Activated CD4-positive, CD25-positive, alpha-beta regulatory T cell treated with anti-CD3 and anti-CD28 coated beads, Interleukin-2, amount 50 U/mL, for 72 hours (primary cell): Measurements from ENCODE around the gene B4GALT3.

Experiments used
- DNase-seq: peaks from one replicate; pipeline ENCODE4 v3.0.0; 2021

B4GALT3 gene

DNA sequence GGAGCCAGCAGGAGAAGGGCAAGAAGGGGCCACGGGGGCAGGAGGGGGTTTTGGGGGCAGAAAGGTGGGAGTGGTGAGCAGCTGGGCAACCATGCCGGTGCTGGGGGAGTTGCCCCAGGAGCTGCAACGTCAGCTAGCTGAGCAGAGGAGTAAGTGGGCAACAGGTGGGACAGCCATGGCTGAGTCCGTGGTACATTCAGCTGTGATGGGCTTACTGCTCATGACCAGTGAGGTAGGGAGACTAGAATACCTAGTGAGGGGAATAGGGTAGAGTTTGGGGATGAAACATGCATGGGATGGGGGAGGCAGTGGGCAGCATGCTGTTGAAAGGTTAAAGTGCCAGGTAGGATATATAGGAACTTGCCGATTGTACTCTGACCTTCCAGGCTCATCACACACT, 15.7 kb downstream of the B4GALT3 start:
- no peak for DNase-seq

- DNase-seq, result no peak
Observed at GRCh38 chr1:161160671-161161145, 16.6 kb downstream of the B4GALT3 start.

DNA sequence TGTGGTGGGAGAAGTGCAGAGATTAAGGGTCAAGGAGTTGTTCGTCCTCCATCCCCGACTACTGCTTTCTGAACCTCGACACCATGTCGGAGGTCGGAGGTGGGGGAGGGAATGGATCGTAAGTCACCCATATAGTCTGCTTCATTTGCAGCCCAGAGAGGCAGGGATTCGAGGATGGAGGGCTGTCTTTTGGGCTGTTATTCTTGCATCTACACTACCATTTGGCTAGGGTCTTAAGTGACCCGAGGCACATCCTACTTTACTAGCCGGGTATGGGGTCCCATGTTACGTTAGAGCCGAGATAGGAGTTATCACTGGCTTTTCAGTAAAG, 17.4 kb downstream of the B4GALT3 start:
- no peak for DNase-seq

GRCh38 chr1:161159087-161159912, 18.0 kb downstream of the B4GALT3 start, which contains the start of gene USP21:
Gene USP21, plus strand, starts transcription at chr1:161159500. Its CDS starts 1,141 bp downstream, at chr1:161160641.
- DNase-seq, result peak; percentile 94

DNA sequence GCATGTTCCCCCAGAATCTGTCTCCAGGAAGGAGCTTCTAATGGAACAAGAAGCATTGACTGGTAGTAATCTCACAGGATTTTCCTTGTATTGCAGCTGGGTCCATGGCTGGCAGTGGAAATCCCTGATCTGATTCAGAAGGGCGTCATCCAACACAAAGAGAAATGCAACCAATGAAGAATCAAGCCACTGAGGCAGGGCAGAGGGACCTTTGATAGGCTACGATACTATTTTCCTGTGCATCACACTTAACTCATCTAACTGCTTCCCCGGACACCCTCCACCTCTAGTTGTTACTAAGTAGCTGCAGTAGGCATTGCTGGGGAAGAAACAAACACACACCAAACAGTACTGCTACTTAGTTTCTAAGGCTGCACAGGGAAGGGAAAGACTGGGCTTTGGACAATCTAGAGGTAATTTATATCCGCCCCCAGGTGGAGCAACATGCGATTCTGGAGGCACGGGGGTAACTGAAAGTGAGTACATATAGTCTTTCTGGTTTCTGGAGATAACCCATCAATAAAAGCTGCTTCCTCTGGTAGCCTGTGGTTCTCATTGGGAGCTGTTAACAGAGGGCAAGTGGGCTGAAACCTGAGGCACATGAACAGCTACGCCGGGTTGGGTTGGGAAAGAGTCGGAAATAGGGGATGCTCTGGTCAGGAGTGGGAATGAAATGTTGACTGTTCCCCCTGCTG, 18.8 kb downstream of the B4GALT3 start:
- DNase-seq, result no peak

- no peak for DNase-seq
Observed at GRCh38 chr1:161157867-161158266, 19.4 kb downstream of the B4GALT3 start.

- peak; percentile 80 for DNase-seq
Observed at GRCh38 chr1:161153682-161154337, 23.5 kb downstream of the B4GALT3 start, which contains the start of gene UFC1. Gene UFC1, plus strand, starts transcription at chr1:161153978. Its CDS starts 20 bp downstream, at chr1:161153998.

- no peak for DNase-seq
Observed at GRCh38 chr1:161153176-161153575, 24.1 kb downstream of the B4GALT3 start.

- no peak for DNase-seq
Observed at GRCh38 chr1:161145832-161146231, 31.5 kb downstream of the B4GALT3 start.

DNA sequence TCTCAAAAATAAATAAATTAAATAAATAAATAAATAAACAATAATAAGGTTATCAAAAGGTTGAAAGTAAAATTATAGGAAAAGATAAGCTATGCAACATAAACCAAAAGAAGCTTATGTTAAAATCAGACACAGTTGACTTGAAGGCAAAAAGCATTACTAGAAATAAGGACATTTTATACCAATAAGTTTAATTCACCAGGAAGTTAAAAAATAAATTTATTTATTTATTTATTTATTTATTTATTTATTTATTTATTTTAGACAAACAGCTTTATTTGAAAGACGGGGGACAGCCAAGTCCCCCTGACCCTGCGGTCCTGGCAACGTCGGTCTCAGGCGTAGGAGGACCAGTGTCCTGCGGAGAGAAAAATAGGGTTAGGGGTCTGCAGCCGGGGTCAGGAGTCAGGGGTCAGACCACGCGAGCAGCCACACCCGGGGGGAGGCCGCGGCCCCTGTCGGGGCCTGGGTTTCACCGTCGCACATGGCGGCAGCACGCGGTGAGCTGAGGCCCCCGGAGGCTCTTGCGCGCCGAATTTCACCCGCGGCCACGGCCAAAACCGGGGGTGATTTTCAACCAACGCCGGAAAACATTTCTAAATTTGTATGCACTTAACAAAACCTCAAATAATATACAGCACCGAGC, 36.4 kb downstream of the B4GALT3 start:
- DNase-seq, result no peak

DNA sequence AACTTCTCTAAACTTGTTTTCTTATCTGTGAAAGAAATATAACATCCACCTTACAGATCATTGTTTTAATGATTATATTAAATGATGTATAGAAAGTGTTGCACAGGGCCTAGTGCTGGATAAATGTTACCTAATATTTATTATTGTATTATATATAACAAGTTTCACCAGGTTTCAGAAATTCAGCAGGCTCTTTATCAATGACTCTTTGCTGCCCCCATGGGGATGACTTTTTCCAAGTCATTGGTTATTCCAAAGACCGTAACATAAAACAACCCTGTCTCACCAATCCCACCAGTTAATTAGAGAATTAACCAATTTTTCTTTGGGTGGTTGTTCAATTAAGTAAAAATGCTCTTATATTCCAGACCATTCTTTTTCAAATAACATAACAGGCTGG, 37.5 kb downstream of the B4GALT3 start:
- DNase-seq, result no peak

- no peak for DNase-seq
Observed at GRCh38 chr1:161138431-161138830, 38.9 kb downstream of the B4GALT3 start.

GRCh38 chr1:161137881-161138280, 39.4 kb downstream of the B4GALT3 start:
- DNase-seq, result no peak

DNA sequence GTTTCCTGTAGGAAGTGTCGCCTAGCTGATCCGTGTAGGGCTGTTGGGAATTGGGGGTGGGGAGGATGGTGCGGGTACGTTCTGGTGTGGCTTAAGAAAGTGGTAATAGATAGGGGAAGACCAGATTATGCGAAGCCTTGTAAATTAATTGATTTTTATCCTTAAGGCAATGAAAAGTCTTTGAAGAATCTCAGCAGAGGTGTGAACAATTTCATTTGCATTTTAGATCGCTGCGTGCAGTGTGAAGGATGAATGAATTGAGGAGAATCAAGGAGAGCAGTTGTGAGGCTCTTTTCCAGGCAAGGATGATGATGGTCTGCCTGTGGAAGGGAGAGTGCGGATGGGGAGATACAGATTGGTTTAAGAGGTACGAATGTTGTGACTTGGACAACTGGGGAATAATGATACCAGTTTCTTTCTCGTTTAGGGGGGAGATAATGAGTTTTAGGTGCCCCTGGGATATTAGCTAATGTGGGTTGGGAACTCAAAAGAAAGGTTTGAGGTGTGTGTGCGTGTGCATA, 44.0 kb downstream of the B4GALT3 start:
- DNase-seq, result no peak

DNA sequence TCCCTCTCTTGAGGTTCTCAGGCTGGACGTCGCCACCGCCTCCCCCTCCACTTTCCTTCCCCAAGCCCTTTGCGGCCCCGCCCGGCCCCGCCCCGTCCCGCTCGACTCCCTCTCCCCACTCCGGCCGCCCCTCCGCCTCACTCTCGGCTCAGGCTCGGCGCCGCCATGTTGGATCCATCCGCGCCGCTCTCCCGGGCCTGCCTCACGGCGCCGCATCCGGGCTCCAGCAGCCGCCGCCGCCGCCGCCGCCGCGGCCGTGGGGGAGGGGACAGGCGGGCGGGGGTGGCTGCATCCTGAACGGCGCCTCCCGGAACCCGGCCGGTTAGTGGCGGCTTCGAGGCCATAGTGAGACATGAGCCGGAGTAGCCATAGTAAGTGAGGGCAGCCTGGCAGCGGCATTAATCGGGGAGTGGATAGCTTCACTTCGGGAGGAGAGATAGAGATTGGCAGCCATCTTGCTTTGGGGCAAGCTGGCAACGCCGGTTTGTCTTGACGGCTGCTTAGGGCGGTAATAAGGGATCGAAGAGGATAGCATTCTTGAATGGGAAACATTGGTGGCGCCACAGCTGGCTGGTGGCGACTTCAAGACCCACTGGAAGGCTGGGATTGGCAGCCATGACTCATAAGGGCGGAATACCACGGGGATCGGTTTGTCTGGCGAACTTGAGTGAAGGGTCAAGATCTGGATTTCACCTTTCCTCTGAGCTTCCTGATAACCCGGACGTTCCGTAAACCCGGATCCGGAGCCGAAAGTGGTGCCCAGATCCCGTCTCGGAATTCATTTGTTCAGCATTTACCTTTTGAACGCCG, 44.7 kb downstream of the B4GALT3 start, which contains the start of gene DEDD:
TSS of gene DEDD (minus strand) at position 258 of the 810 bp plus-strand sequence. CDS start 8,205 bp downstream, outside the sequence.
- DNase-seq, result peak; percentile 87

GRCh38 chr1:161131523-161132409, 45.5 kb downstream of the B4GALT3 start:
- DNase-seq, result no peak

- DNase-seq, result no peak
Observed at GRCh38 chr1:161130266-161130665, 47.0 kb downstream of the B4GALT3 start.

GRCh38 chr1:161128591-161129420, 48.5 kb downstream of the B4GALT3 start:
- no peak for DNase-seq

DNA sequence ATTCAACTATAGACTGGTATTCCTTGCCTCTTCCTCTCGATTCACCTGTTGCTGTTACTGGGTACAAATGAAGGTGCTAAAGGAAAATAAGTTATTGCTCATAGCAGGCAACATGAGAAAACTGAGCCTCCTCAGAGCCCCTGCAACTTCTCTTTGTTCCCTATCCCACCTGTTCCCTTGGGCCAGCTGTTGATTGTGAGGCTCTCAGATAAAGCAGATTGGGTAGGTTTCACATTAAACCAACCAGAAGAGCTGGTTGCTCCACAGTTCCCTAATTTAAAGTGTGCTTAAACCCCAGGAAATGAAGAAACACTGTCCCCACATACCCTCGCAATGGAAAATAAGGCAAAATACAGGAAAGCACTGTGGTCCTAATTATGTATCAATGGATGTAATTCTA, 49.7 kb downstream of the B4GALT3 start:
- no peak for DNase-seq

- DNase-seq, result no peak
Observed at GRCh38 chr1:161122967-161123366, 54.3 kb downstream of the B4GALT3 start.
